Right lobe of liver (tissue), 6 donors: ENCODE measurements around the gene ZNF202. TPM values are rescaled to one million over a fixed set of nuclear protein-coding genes. Genes with fewer than 3 reads are reported as not detected.

Experiments
- ATAC-seq, 4 donors: fragments of 200-7000 bp; cut with Tn5 transposase; one replicate each; pipeline ENCODE4 v1.9.1; 2020; ENCODE audit warnings: mild to moderate bottlenecking in 4 of 4, moderate library complexity in 4 of 4
- DNase-seq, 3 donors: peaks; one replicate each; pipeline ENCODE4 v3.0.0-alpha.2; 2020
- H3K27ac ChIP-seq, 3 donors: fragments of 200-600 bp; one replicate each; pipeline ENCODE4 v1.8.0; 2022
- H3K27me3 ChIP-seq, 2 donors: fragments of 200-600 bp; one replicate each; pipeline ENCODE4 v1.8.0; 2022
- H3K36me3 ChIP-seq, 4 donors: fragments of 200-600 bp; sonication (generic) in 1 of 4; one replicate each; pipeline versions ENCODE4 v1.5.1 to v1.8.0; 2017 to 2022; ENCODE audit warnings: control low read depth in 1 of 4
- H3K4me1 ChIP-seq, 4 donors: fragments of 200-600 bp; sonication (generic) in 1 of 4; one replicate each; pipeline versions ENCODE4 v1.5.1 to v1.8.0; 2017 to 2022; ENCODE audit warnings: control low read depth in 1 of 4
- H3K4me3 ChIP-seq, 3 donors: fragments of 200-600 bp; one replicate each; pipeline ENCODE4 v1.8.0; 2022
- H3K9me3 ChIP-seq, 4 donors: fragments of 200-600 bp; sonication (generic) in 1 of 4; one replicate each; pipeline versions ENCODE4 v1.5.1 to v1.8.0; 2017 to 2022; ENCODE audit warnings: control low read depth in 1 of 4
- POLR2A ChIP-seq: fragments of 450-650 bp; IDR thresholded peaks from one replicate; pipeline ENCODE4 v1.6.1; 2017; ENCODE audit warnings: antibody characterized with exemption, mild to moderate bottlenecking
- WGBS: methylation state at CpG from one replicate; pipeline ENCODE4 v1.1.6; 2018; ENCODE audit warnings: low coverage, low lambda C conversion rate; ENCODE audit not compliant: insufficient coverage; ENCODE audit errors: missing lambda C conversion rate; 5-methylcytosine and 5-hydroxymethylcytosine counted together
- intact Hi-C, 2 donors: fragments of 100-400 bp; cut with DNase I; formaldehyde crosslinking; loops; one replicate each; pipeline versions ENCODE4 v1.11.2 to v1.14.1; 2022
- total RNA-seq, 6 experiments: library from RNA; depleted of rRNA in 2 of 6; stranded (reverse); fragments of >200 nt in 2 of 6; fragmentation: NEBNext Ultra II Directional in 3 of 6; extraction: Animal tissue kit (Norgen Biotek cat#: 25700) in 3 of 6; gene quantifications; one replicate each; pipeline versions ENCODE4 v1.1.0 to v1.2.4, GENCODE V29; 2016 to 2023
- TF ChIP-seq, protein P1 (sequence below), 4 donors: fragments of 200-600 bp in 3 of 4; fragments of 450-650 bp in 1 of 4; IDR thresholded peaks; one replicate each; pipeline versions ENCODE4 v1.5.1 to v1.8.0; 2016 to 2022; ENCODE audit warnings: antibody characterized with exemption in 4 of 4, mild to moderate bottlenecking in 2 of 4
- donor health status: DM: no; HTN: yes; CAD: no.
- donor health status: DM: no; HTN: no; CAD: no.
- donor health status: DM: no; HTN: no; CAD: no.
- donor health status: DM: no; HTN: yes; CAD: no.
- donor health status: DM: no; HTN: yes; CAD: no.

The ZNF202 gene
- total RNA-seq, 6 experiments from 2014 or later, result 2.0 to 4.0 (median 2.7) TPM

GRCh38 chr11:123775289-123775688 is 33.8 kb upstream of the ZNF202 start:
- no peaks in the 10 kb centered on the region for H3K36me3 ChIP-seq
- H3K27me3 ChIP-seq, result no peaks in the 10 kb centered on the region
- H3K4me3 ChIP-seq, result no peak overlapping the region
- no peak overlapping the region for H3K27ac ChIP-seq
- no peaks in the 10 kb centered on the region for H3K9me3 ChIP-seq
- WGBS, result 70% methylated on average over 1 of the region's 1 CpG
- ATAC-seq (no peak), DNase-seq (no peak)
- H3K4me1 ChIP-seq, result no peaks in the 10 kb centered on the region
- TF ChIP-seq POLR2A, result no peak
- TF ChIP-seq, protein P1, sequence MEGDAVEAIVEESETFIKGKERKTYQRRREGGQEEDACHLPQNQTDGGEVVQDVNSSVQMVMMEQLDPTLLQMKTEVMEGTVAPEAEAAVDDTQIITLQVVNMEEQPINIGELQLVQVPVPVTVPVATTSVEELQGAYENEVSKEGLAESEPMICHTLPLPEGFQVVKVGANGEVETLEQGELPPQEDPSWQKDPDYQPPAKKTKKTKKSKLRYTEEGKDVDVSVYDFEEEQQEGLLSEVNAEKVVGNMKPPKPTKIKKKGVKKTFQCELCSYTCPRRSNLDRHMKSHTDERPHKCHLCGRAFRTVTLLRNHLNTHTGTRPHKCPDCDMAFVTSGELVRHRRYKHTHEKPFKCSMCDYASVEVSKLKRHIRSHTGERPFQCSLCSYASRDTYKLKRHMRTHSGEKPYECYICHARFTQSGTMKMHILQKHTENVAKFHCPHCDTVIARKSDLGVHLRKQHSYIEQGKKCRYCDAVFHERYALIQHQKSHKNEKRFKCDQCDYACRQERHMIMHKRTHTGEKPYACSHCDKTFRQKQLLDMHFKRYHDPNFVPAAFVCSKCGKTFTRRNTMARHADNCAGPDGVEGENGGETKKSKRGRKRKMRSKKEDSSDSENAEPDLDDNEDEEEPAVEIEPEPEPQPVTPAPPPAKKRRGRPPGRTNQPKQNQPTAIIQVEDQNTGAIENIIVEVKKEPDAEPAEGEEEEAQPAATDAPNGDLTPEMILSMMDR (IDR thresholded peaks at IDR 0.05), result no peak
- intact Hi-C loops, result no loop called here

DNA sequence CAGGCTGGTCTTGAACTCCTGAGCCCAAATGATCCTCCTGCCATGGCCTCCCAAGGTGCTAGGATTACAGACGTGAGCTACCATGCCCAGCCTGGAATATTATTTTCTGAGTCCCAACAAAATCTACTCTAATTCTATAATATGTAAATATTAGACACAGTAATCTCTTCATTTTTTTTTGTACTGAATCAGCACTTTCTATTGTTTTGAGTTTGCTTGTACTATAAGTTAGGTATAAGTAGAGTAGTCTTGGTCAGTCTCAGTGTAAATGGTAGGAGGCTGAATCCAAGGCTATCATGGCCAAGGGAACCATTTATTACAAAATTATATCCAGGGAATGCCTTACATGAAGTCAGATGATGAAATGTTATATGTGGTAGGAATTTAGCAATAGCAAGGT is 32.5 kb upstream of the ZNF202 start:
- intact Hi-C loops, result no loop called here
- Histone ChIP-seq H3K27me3 (no peaks in the 10 kb centered on the region), H3K9me3 (no peaks in the 10 kb centered on the region), H3K4me1 (no peaks in the 10 kb centered on the region), H3K4me3 (no peak overlapping the region), H3K36me3 (no peaks in the 10 kb centered on the region), H3K27ac (no peak overlapping the region)
- TF ChIP-seq, protein P1 (IDR thresholded peaks at IDR 0.05), result no peak
- no peak for TF ChIP-seq POLR2A
- WGBS, result 80% methylated on average over 1 of the region's 1 CpG
- ATAC-seq (no peak), DNase-seq (no peak)

DNA sequence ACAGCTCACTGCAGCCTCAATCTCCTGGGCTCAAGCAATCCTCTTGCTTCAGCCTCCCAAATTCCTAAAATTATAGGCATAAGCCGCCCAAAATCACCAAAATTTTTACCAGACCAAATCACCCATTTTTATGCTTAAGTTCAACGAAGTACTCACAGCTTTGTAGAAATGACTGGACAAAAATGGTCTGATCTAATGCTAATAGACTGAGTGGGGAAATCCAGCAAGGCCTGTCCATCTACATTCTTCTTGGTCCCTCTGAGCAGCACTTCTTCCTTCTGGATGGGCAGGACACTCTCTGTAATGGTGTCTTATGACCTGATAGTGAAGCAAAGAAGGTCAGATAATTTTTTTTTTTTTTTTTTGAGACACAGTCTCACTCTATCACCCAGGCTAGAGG is 31.6 kb upstream of the ZNF202 start:
- no peaks in the 10 kb centered on the region for H3K4me1 ChIP-seq
- WGBS, result 44% methylated on average over 2 of the region's 2 CpGs
- H3K9me3 ChIP-seq, result no peaks in the 10 kb centered on the region
- no peaks in the 10 kb centered on the region for H3K36me3 ChIP-seq
- TF ChIP-seq, protein P1 (IDR thresholded peaks at IDR 0.05), result no peak
- TF ChIP-seq POLR2A, result no peak
- H3K4me3 ChIP-seq, result no peak overlapping the region
- DNase-seq (no peak), ATAC-seq (no peak)
- no peak overlapping the region for H3K27ac ChIP-seq
- no peaks in the 10 kb centered on the region for H3K27me3 ChIP-seq
- intact Hi-C loops, result no loop called here

- ATAC-seq, result no peak
- 90% methylated on average over 3 of the region's 3 CpGs for WGBS
- intact Hi-C loops, result no loop called here
- Histone ChIP-seq H3K36me3 (no peaks in the 10 kb centered on the region), H3K4me1 (no peaks in the 10 kb centered on the region), H3K27me3 (no peaks in the 10 kb centered on the region), H3K9me3 (no peaks in the 10 kb centered on the region), H3K4me3 (no peak overlapping the region), H3K27ac (no peak overlapping the region)
- TF ChIP-seq, protein P1 (IDR thresholded peaks at IDR 0.05), result no peak
- TF ChIP-seq POLR2A, result no peak
- no peak for DNase-seq
Measured at GRCh38 chr11:123771664-123772063, 30.2 kb upstream of the ZNF202 start.

- Histone ChIP-seq H3K27me3 (no peaks in the 10 kb centered on the region), H3K4me3 (no peak overlapping the region), H3K4me1 (no peaks in the 10 kb centered on the region), H3K27ac (no peak overlapping the region), H3K36me3 (no peaks in the 10 kb centered on the region), H3K9me3 (no peaks in the 10 kb centered on the region)
- DNase-seq, result no peak
- TF ChIP-seq, protein P1 (IDR thresholded peaks at IDR 0.05), result no peak
- TF ChIP-seq POLR2A, result no peak
- intact Hi-C loops, result no loop called here
- ATAC-seq, result no peak
Measured at GRCh38 chr11:123770712-123771111, 29.3 kb upstream of the ZNF202 start.
